GM20000 (cell line): ENCODE results near the gene DIAPH3.

Experiments
- DNase-seq: peaks from one replicate; pipeline ENCODE4 v3.0.0; 2012; ENCODE audit warnings: low spot score
- TF ChIP-seq, protein P1 (sequence below): IDR thresholded peaks from 2 replicates; pipeline ENCODE4 v1.5.1; 2012; ENCODE audit warnings: mild to moderate bottlenecking, control low read depth; ENCODE audit errors: extremely low read depth, missing control alignments

DIAPH3 gene

DNA sequence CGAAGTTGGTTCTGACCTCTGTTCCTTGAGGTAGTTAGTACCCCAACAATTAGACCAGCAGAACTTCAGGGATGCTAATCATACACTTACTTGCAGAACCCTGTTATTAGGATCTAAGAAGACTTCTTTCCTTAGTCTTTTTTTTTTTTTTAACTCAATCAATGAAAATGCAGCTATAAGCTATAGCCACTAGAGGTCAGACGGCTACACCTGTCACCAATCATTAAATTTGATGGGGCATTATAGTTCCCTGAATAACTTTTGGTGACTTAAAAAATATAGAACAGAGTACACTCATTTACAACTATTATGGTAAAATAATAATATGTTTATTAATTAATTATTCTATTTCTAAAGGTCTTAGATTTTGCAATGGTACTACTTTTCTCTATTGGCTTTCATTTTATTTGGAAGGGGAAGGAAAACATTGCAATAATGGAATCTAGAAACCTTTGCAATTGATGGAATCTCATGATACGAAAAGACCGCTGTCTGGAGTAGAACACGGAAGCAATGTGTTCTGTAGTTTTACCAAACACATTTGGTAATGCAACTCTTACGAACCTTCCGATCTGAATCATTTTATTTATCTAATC is 483.2 kb downstream of the DIAPH3 start:
- TF ChIP-seq, protein P1, sequence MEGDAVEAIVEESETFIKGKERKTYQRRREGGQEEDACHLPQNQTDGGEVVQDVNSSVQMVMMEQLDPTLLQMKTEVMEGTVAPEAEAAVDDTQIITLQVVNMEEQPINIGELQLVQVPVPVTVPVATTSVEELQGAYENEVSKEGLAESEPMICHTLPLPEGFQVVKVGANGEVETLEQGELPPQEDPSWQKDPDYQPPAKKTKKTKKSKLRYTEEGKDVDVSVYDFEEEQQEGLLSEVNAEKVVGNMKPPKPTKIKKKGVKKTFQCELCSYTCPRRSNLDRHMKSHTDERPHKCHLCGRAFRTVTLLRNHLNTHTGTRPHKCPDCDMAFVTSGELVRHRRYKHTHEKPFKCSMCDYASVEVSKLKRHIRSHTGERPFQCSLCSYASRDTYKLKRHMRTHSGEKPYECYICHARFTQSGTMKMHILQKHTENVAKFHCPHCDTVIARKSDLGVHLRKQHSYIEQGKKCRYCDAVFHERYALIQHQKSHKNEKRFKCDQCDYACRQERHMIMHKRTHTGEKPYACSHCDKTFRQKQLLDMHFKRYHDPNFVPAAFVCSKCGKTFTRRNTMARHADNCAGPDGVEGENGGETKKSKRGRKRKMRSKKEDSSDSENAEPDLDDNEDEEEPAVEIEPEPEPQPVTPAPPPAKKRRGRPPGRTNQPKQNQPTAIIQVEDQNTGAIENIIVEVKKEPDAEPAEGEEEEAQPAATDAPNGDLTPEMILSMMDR = peak; percentile 38
- DNase-seq = peak; percentile 25

DNA sequence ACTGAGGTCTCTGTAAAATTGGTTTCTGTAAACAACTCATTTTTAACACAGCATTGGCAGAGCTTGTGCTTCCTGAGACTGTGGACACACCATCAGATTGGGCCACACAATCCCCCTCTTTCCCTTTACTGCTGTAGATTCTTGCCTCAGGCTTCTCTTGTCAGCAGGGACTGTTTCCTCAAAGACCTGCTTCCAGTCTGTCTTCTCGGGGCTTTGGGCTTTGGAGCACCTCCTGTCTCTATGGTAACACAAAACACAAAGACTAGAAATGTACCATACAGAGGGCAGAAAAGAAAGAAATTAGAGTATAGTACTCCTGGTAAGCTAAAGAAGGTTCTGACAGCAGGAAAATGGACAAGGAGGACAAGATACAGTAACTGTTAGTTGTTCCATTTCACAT is 484.5 kb downstream of the DIAPH3 start:
- DNase-seq = no peak
- TF ChIP-seq, protein P1 = no peak

DNA sequence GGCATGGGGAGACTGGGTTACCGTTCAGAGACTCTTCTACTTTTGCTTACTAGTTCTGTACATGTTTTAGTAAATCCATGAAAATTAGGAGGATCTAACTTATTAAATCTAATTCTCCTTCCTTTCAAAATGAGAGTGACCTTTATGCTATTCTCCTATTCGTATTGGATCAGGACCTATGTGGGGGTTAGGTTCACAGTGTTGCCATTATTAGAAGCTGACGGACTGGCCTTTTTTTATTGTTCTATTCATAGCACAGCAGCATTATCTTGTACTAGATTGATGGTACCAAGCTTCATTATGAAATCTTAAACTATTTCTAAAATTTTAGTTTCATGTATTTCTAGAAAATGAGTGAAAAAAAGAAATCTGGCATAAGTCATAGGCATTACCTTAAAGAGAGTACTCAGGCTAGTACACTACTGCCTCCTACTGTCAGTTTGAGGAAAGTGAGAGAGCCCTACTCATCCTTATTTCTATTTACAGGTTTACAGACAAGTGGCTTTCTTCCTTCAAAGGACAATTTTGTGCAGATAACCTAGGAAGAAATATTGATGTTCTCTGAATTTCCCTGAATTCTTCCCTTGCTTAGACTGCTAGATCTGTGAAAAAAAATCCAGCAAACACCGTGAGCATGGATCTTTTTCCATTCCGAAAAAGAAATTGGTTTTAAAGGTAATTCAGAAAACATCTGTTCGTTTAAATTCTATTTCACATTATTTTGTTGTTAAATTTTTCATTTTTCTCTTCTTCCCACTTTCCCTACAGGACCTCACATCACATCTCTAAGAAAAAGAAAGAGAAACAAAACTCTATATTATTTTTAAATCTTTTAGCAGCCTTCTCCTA is 485.5 kb downstream of the DIAPH3 start:
- TF ChIP-seq, protein P1 = peak; percentile 51
- peak; percentile 25 for DNase-seq

DNA sequence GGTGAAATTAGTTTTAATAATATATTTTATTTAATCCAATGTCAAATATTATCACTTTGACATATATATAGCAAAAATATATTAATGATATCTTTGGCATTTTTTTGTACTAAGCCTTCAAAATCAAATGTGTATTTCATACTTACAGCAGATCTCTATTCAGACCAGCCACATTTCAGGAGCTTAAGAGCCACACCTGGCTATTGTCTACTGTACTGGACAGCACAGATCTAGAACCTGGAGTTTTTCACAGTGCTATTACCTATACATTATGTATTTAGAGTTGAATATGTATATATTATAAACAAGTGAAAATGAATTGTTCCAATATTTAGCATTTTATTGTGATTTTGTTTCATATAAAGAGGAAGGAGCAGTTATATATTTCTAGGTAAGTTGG is 486.3 kb downstream of the DIAPH3 start:
- DNase-seq = no peak
- TF ChIP-seq, protein P1 = no peak

DNA sequence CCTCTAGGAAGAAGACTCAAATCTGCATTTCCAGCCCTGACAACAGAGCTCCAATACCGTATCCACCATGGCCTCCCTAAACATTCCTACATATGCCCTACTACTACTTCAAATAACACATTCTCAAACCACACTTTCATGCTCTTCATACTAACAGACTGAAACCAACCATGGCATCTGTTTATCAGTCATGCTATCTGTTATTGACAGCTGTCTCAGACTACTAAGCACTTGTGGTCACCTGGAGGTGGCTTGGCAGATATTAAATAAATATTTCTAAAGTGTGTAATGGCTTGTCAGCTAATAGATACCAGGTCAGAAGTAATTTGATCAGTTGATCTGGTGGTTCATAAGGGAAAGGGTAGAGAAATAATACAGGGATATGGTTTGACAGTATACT is 489.1 kb downstream of the DIAPH3 start:
- DNase-seq = no peak
- TF ChIP-seq, protein P1 = no peak

DNA sequence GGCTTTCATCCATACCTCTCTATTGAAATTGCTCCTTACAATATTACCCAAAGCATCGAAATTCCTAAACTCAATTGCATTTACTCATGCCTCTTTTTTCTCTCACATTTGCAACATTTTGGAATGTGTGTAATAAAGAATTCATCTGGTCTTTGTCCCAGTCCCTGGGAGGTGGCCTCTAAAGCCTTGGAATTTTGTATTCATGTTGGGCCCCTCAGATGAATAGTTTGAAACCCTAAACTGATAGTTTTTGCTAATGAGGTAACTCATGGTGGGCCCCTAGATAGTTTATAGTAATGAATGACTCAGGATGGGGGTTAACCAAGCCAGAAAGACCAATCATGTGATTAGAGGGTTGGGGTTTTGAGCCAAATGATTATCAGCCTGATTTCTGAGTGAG is 490.4 kb downstream of the DIAPH3 start:
- TF ChIP-seq, protein P1 = no peak
- DNase-seq = no peak

DNA sequence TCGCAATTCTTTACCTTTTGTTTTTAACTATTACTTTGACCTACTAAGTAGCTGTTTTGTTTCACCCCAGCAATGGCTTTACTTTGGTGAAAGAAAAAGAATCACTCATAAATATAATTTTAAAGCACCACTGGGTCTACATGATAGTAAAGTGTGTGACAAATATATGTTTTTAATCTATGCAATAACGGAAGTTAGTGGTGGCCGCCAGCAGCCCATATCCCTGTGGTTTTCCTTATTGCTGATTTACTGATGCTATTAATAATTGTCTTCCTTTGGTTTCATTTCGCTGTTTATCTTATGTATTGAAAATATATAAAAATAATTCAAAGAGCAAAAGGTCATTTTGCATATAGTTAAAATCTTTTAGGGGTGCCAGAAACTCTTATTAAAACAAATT is 491.3 kb downstream of the DIAPH3 start:
- TF ChIP-seq, protein P1 = no peak
- no peak for DNase-seq
